Panc1 (cell line): Measurements from ENCODE around the gene PRUNE2. TPM values are rescaled to one million over a fixed set of nuclear protein-coding genes. Genes with fewer than 3 reads are reported as not detected.

ENCODE experiments used
- ATAC-seq: fragments of 200-7000 bp; cut with Tn5 transposase; 2 replicates; pipeline ENCODE4 v1.9.1; 2020; ENCODE audit warnings: mild to moderate bottlenecking, moderate library complexity
- BruUV-seq: library from RNA; stranded (reverse); fragments of 400-500 nt; replicated peaks from 2 replicates; lab custom pipeline; 2021; lab: Mats Ljungman, UMichigan
- CTCF ChIA-PET: fragments of 300-600 bp; sonication (Branson Sonifier 250); formaldehyde crosslinking; loops from one replicate; lab custom pipeline; 2022; ENCODE audit warnings: antibody characterized with exemption; lab: Charles Lee
- POLR2A ChIA-PET: fragments of 300-600 bp; sonication (Branson Sonifier 250); formaldehyde crosslinking; loops from one replicate; lab custom pipeline; 2022; ENCODE audit warnings: antibody characterized with exemption; lab: Charles Lee
- DNase-seq: peaks from one replicate; pipeline ENCODE4 v3.0.0-alpha.2; 2010; ENCODE audit warnings: low read depth, low spot score
- H3K27ac ChIP-seq: 2 replicates; pipeline ENCODE4 v1.5.1; 2011; ENCODE audit warnings: mild to moderate bottlenecking, low read length, inconsistent platforms
- H3K27me3 ChIP-seq: fragments of 200-500 bp; sonication (Bioruptor generic); 2 replicates; pipeline ENCODE4 v1.6.0; 2014; ENCODE audit warnings: low read length, inconsistent platforms; ENCODE audit not compliant: control insufficient read depth, insufficient read depth
- H3K36me3 ChIP-seq: fragments of 200-500 bp; sonication (Bioruptor generic); 2 replicates; pipeline ENCODE4 v1.5.1; 2014; ENCODE audit warnings: inconsistent platforms, mild to moderate bottlenecking, low read length, moderate library complexity; ENCODE audit not compliant: control insufficient read depth, insufficient read depth
- H3K4me1 ChIP-seq: 2 replicates; pipeline ENCODE4 v1.5.1; 2011; ENCODE audit warnings: inconsistent platforms, mild to moderate bottlenecking, low read length, moderate library complexity; ENCODE audit not compliant: control insufficient read depth, insufficient read depth
- H3K4me3 ChIP-seq, 2 experiments: 2 replicates each; pipeline ENCODE4 v1.5.1; 2011 to 2012; ENCODE audit warnings: low read depth in 2 of 2, low read length in 2 of 2, mild to moderate bottlenecking in 2 of 2, inconsistent platforms in 1 of 2, moderate library complexity in 1 of 2
- H3K9me3 ChIP-seq: fragments of 200-500 bp; sonication (Bioruptor generic); 2 replicates; pipeline ENCODE4 v1.5.1; 2014; ENCODE audit warnings: low read depth, mild to moderate bottlenecking, inconsistent platforms, low read length, moderate library complexity; ENCODE audit not compliant: control insufficient read depth, insufficient read depth
- POLR2AphosphoS5 ChIP-seq: IDR thresholded peaks from 2 replicates; pipeline ENCODE4 v1.6.1; 2012; ENCODE audit warnings: mild to moderate bottlenecking, low read depth, low read length, moderate library complexity
- SIN3A ChIP-seq: IDR thresholded peaks from 2 replicates; pipeline ENCODE4 v1.6.1; 2012; ENCODE audit warnings: low read depth, mild to moderate bottlenecking, low read length, moderate library complexity, borderline replicate concordance; ENCODE audit not compliant: insufficient read depth
- TCF7L2 ChIP-seq: IDR thresholded peaks from 2 replicates; pipeline ENCODE4 v1.6.1; 2011; ENCODE audit warnings: mild to moderate bottlenecking, low read depth, low read length, inconsistent platforms
- in situ Hi-C: cut with HindIII; loops from 2 replicates; pipeline ENCODE4 v1.10.0; 2016; ENCODE audit warnings: low sequenced_read_pairs, low pct_unique_long_range_greater_than_20kb
- intact Hi-C: fragments of 100-400 bp; cut with micrococcal nuclease; formaldehyde crosslinking; loops from one replicate; pipeline ENCODE4 v1.10.0; 2022; ENCODE audit not compliant: unreplicated experiment
- total RNA-seq: library from RNA; stranded (reverse); gene quantifications from one replicate; pipeline ENCODE4 v1.2.1, GENCODE V29; 2021; ENCODE audit not compliant: unreplicated experiment
- TF ChIP-seq, protein P1 (sequence below), 2 experiments: IDR thresholded peaks; 2 replicates each; pipeline ENCODE4 v1.6.1; 2011 to 2012; ENCODE audit warnings: low read depth in 2 of 2, control low read depth in 1 of 2, low read length in 1 of 2, mild to moderate bottlenecking in 1 of 2, moderate library complexity in 1 of 2; ENCODE audit not compliant: insufficient read depth in 1 of 2
- TF ChIP-seq, protein P2 (sequence below): fragments of 450-650 bp; IDR thresholded peaks from 2 replicates; pipeline ENCODE4 v1.5.1; 2017; ENCODE audit warnings: mild to moderate bottlenecking

PRUNE2 gene
- total RNA-seq, 1 experiment from 2014 or later: 0.18 TPM

DNA sequence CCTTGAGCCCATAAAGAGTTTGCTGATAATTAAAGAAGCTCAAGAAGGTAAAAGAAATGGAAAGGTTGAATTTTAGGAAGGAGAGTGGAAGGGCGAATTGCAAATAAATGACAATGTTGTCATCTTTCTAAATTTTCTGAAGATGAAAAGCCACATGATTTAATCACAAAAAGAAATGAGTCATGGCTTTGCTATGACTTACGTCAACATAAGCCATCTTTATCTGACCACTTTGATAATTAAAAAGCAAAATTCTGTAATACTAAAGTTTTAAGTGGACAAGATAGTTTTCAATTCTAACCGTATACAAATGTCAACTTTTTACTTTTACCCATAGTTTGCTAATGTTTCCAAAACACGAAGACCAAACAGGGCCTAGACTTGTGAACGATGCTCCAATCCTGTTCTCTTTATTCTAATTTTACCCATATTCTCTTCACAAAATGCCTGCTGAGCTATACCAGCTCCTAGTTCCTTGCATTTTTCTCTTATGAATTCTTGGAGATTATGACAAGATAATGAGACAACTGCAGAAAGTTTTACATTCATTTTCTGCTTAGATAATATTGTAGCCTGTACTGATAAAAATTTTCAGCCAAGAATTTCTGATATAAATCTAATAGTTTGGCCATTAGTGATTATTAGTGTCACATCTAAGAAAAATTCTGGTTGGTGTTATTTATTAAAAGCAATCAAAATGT lies 21.8 kb upstream of the PRUNE2 start:
- H3K36me3 ChIP-seq: no peaks in the 10 kb centered on the region
- ChIA-PET CTCF (no interaction called here), POLR2A (no interaction called here)
- in situ Hi-C loops: no loop called here
- ATAC-seq (no peak), DNase-seq (no peak)
- H3K9me3 ChIP-seq: no peaks in the 10 kb centered on the region
- H3K4me1 ChIP-seq: no peaks in the 10 kb centered on the region
- no peak overlapping the region for H3K27ac ChIP-seq
- intact Hi-C loops: no loop called here
- no peak overlapping the region for H3K4me3 ChIP-seq
- BruUV-seq: no TSS peak
- TF ChIP-seq, protein P1, sequence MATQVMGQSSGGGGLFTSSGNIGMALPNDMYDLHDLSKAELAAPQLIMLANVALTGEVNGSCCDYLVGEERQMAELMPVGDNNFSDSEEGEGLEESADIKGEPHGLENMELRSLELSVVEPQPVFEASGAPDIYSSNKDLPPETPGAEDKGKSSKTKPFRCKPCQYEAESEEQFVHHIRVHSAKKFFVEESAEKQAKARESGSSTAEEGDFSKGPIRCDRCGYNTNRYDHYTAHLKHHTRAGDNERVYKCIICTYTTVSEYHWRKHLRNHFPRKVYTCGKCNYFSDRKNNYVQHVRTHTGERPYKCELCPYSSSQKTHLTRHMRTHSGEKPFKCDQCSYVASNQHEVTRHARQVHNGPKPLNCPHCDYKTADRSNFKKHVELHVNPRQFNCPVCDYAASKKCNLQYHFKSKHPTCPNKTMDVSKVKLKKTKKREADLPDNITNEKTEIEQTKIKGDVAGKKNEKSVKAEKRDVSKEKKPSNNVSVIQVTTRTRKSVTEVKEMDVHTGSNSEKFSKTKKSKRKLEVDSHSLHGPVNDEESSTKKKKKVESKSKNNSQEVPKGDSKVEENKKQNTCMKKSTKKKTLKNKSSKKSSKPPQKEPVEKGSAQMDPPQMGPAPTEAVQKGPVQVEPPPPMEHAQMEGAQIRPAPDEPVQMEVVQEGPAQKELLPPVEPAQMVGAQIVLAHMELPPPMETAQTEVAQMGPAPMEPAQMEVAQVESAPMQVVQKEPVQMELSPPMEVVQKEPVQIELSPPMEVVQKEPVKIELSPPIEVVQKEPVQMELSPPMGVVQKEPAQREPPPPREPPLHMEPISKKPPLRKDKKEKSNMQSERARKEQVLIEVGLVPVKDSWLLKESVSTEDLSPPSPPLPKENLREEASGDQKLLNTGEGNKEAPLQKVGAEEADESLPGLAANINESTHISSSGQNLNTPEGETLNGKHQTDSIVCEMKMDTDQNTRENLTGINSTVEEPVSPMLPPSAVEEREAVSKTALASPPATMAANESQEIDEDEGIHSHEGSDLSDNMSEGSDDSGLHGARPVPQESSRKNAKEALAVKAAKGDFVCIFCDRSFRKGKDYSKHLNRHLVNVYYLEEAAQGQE (IDR thresholded peaks at IDR 0.05; ENCODE audit: insufficient read depth in 1 of 2, low read depth in 2 of 2, low read length in 1 of 2): no peak
- TF ChIP-seq SIN3A: no peak
- TF ChIP-seq TCF7L2: no peak
- TF ChIP-seq POLR2AphosphoS5: no peak
- TF ChIP-seq, protein P2, sequence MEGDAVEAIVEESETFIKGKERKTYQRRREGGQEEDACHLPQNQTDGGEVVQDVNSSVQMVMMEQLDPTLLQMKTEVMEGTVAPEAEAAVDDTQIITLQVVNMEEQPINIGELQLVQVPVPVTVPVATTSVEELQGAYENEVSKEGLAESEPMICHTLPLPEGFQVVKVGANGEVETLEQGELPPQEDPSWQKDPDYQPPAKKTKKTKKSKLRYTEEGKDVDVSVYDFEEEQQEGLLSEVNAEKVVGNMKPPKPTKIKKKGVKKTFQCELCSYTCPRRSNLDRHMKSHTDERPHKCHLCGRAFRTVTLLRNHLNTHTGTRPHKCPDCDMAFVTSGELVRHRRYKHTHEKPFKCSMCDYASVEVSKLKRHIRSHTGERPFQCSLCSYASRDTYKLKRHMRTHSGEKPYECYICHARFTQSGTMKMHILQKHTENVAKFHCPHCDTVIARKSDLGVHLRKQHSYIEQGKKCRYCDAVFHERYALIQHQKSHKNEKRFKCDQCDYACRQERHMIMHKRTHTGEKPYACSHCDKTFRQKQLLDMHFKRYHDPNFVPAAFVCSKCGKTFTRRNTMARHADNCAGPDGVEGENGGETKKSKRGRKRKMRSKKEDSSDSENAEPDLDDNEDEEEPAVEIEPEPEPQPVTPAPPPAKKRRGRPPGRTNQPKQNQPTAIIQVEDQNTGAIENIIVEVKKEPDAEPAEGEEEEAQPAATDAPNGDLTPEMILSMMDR: no peak
- no peaks in the 10 kb centered on the region for H3K27me3 ChIP-seq

DNA sequence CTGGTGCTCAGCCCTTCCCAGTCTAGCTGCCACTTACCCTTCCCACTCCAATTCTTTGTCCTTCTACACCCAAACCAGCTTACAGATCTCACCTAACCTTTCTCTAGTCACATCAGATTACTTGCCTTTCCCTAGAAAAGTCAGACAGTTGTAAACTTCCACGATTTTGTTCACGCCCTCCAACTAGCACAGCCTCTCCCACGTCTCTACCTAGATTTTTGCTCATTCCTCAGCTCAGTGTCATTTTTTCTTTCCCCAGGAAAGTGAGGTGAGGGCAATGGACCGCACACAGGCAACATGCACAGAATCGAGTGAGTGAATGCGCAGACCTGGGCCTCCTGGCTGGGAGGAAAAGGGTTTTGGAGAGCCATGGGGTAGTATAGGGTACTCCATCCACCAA lies 20.9 kb upstream of the PRUNE2 start:
- no TSS peak for BruUV-seq
- ATAC-seq (no peak), DNase-seq (no peak)
- H3K4me1 ChIP-seq: no peaks in the 10 kb centered on the region
- in situ Hi-C loops (no loop called here), intact Hi-C loops (no loop called here)
- TF ChIP-seq, protein P1 (IDR thresholded peaks at IDR 0.05; ENCODE audit: insufficient read depth in 1 of 2, low read depth in 2 of 2, low read length in 1 of 2): no peak
- no peak for TF ChIP-seq TCF7L2
- no peak for TF ChIP-seq POLR2AphosphoS5
- no peak for TF ChIP-seq SIN3A
- no peak overlapping the region for H3K27ac ChIP-seq
- H3K9me3 ChIP-seq: no peaks in the 10 kb centered on the region
- H3K27me3 ChIP-seq: no peaks in the 10 kb centered on the region
- H3K36me3 ChIP-seq: no peaks in the 10 kb centered on the region
- no peak overlapping the region for H3K4me3 ChIP-seq
- CTCF ChIA-PET: no interaction called here
- POLR2A ChIA-PET: no interaction called here
